ENCODE data around the gene STUB1.
A peak's percentile ranks its signal among the peaks of the same experiment; 100 is the strongest.

Gene STUB1

GRCh38 chr16:728131-728889 lies 48.1 kb downstream of the STUB1 start:
- TF ChIP-seq ZFX (IDR thresholded peaks at IDR 0.05), result no peak
- TF ChIP-seq, protein P1, sequence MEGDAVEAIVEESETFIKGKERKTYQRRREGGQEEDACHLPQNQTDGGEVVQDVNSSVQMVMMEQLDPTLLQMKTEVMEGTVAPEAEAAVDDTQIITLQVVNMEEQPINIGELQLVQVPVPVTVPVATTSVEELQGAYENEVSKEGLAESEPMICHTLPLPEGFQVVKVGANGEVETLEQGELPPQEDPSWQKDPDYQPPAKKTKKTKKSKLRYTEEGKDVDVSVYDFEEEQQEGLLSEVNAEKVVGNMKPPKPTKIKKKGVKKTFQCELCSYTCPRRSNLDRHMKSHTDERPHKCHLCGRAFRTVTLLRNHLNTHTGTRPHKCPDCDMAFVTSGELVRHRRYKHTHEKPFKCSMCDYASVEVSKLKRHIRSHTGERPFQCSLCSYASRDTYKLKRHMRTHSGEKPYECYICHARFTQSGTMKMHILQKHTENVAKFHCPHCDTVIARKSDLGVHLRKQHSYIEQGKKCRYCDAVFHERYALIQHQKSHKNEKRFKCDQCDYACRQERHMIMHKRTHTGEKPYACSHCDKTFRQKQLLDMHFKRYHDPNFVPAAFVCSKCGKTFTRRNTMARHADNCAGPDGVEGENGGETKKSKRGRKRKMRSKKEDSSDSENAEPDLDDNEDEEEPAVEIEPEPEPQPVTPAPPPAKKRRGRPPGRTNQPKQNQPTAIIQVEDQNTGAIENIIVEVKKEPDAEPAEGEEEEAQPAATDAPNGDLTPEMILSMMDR (conservative IDR thresholded peaks at IDR 0.05), result no peak
- H3K27ac ChIP-seq, result peak overlapping the region; percentile 100

DNA sequence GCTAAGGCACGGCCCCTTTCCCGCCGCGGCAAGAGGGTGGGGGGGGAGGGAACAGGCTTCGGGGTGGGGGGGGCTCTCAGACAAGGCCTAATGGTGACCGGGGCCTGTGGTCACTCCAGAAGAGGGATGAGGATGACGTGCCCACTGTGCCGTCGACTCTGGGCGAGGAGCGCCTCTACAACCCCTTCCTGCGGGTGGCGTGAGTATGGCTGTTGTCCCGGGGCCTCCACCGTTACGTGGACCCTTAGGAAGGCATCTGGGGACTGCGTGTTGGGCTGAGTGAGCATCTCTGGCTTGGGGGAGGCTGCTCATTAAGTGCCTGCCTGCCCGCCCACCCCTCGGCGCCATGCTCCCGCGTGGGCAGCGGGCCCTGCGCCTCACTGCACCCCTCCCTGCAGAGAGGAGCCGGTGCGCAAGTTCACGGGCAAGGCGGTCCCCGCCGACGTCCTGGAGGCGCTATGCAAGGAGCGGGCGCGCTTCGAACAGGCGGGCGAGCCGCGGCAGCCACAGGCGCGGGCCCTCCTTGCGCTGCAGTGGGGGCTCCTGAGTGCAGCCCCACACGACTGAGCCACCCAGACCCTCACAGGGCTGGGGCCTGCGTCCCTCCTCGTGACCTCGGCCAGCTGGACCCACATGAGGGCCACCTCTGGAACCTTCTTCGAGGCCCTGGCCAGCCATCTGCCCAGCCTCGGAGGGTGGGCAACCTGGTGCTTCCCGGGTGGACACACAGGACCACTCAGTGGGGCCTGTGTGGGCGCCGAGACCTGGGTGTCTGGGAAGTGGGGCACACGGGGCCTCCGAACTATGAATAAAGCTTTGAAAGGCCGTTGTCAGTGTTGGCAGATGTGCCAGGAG lies 48.9 kb downstream of the STUB1 start:
- TF ChIP-seq ZFX (IDR thresholded peaks at IDR 0.05), result no peak
- TF ChIP-seq, protein P1 (conservative IDR thresholded peaks at IDR 0.05), result no peak; the same call in 1 of the 2 replicates

GRCh38 chr16:729768-730665 lies 49.8 kb downstream of the STUB1 start:
- peak overlapping the region; percentile 100 for H3K27ac ChIP-seq
- TF ChIP-seq, protein P1 (conservative IDR thresholded peaks at IDR 0.05), result no peak
- no peak for TF ChIP-seq ZFX (IDR thresholded peaks at IDR 0.05)

More for the DNA sequence above, 48.9 kb downstream of the STUB1 start:
- peak overlapping the region; percentile 100 for H3K27ac ChIP-seq

GRCh38 chr16:730666-731509 lies 50.7 kb downstream of the STUB1 start:
- TF ChIP-seq, protein P1 (conservative IDR thresholded peaks at IDR 0.05), result no peak
- no peak for TF ChIP-seq ZFX (IDR thresholded peaks at IDR 0.05)
- no peak overlapping the region; the same call in 1 of the 2 replicates for H3K27ac ChIP-seq

DNA sequence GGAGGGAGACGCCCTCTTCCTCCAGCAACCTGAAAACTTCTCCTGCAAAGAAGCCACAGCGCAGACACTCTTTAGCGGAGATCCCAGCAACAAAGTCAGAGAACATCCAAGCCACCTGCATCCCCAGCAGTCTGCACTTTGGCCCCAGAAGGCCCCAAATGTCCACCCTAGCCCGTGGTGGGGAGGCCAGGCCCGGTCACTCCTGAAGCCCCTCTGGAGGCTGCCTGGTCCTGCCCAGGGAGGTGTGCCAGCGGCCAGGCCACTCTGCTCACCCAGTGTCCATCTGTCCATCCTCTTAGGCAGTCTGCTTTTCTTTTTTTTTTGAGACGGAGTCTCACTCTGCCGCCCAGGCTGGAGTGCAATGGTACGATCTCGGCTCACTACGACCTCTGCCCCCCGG lies 52.1 kb downstream of the STUB1 start:
- H3K27ac ChIP-seq, result no peak overlapping the region
- no peak for TF ChIP-seq ZFX (IDR thresholded peaks at IDR 0.05)
- TF ChIP-seq, protein P1 (conservative IDR thresholded peaks at IDR 0.05), result no peak

Measured in C4-2B (cell line).